GM10248 (cell line): Measurements from ENCODE around the gene PIGZ.

Source experiments
- CTCF ChIA-PET: fragments of 300-600 bp; sonication (Branson Sonifier 250); formaldehyde crosslinking; extraction: SDS; loops from one replicate; lab custom pipeline; 2021; ENCODE audit warnings: antibody characterized with exemption; lab: Yijun Ruan, JAX
- POLR2A ChIA-PET: fragments of 350-650 bp; sonication (Branson Sonifier 250); formaldehyde crosslinking; extraction: SDS; loops from one replicate; lab custom pipeline; 2020; ENCODE audit warnings: antibody characterized with exemption; lab: Yijun Ruan, JAX
- DNase-seq: peaks from one replicate; pipeline ENCODE4 v3.0.0; 2012; ENCODE audit errors: extremely low spot score
- CTCF ChIP-seq: IDR thresholded peaks from 2 replicates; pipeline ENCODE4 v1.5.1; 2012; ENCODE audit warnings: mild to moderate bottlenecking, low read depth; ENCODE audit errors: extremely low read depth, missing control alignments, control extremely low read depth

Gene PIGZ

GRCh38 chr3:196915375-196915774, 53.3 kb downstream of the PIGZ start:
- TF ChIP-seq CTCF, result no peak
- ChIA-PET CTCF (no interaction called here), POLR2A (no interaction called here)
- DNase-seq, result no peak

- ChIA-PET CTCF (no interaction called here), POLR2A (no interaction called here)
- no peak for DNase-seq
- no peak for TF ChIP-seq CTCF
These were observed 53.8 kb downstream of the PIGZ start for GRCh38 chr3:196914866-196915265.

- DNase-seq, result no peak
- CTCF ChIA-PET, result interaction anchor here (1.0 kb wide), 1 partner anchor 11 kb away, joined by 3 read pairs; no protein-coding TSS in a partner anchor
- TF ChIP-seq CTCF, result no peak
- POLR2A ChIA-PET, result no interaction called here
These were observed 64.9 kb downstream of the PIGZ start for GRCh38 chr3:196903740-196904139.

- no peak for DNase-seq
- CTCF ChIA-PET, result interaction anchor here (1.0 to 1.3 kb wide), 2 partner anchors 14 to 39 kb away, joined by 3 to 4 read pairs; no protein-coding TSS in a partner anchor
- no peak for TF ChIP-seq CTCF
- POLR2A ChIA-PET, result no interaction called here
These were observed 66.3 kb downstream of the PIGZ start for GRCh38 chr3:196902296-196902695.

GRCh38 chr3:196901768-196902167, 66.9 kb downstream of the PIGZ start:
- no peak for DNase-seq
- ChIA-PET POLR2A (no interaction called here), CTCF (interaction anchor here (1.3 kb wide), 1 partner anchor 40 kb away, joined by 3 read pairs; no protein-coding TSS in a partner anchor)
- TF ChIP-seq CTCF, result no peak
